Heart left ventricle (tissue), 13 donors: Measurements from ENCODE around the gene GPR148.

Experiments used
- POLR2A ChIP-seq, 2 donors: fragments of 450-650 bp; IDR thresholded peaks; one replicate each; pipeline ENCODE4 v1.6.1; 2017; ENCODE audit warnings: antibody characterized with exemption in 2 of 2, mild to moderate bottlenecking in 2 of 2, moderate library complexity in 2 of 2
- TF ChIP-seq, protein P1 (sequence below), 12 donors: fragments of 200-600 bp; sonication (generic) in 4 of 12; IDR thresholded peaks; one replicate each; pipeline versions ENCODE4 v1.5.0 to v1.8.0; 2018 to 2022; ENCODE audit warnings: antibody characterized with exemption in 12 of 12, mild to moderate bottlenecking in 5 of 12
- donor health status: ischemic (EF 13 %, LVEDD 7.1; RV severe dilation, severe dysfunction).
- donor health status: DM: no; HTN: yes; CAD: no.
- donor health status: DM: no; HTN: no; CAD: no.
- donor health status: ischemic (EF 25% LVEDD 6.9; RV normal size, moderate dysfunction).
- donor health status: ischemic (EF 25% LVEDD 5.7; RV mildly dilated, moderate dysfunction).
- donor health status: ischemic (EF 35%, LVEDD 5.7; RV mildly dilated, moderate dysfunction).
- donor health status: nonischemic (EF 11% LVEDD 7.7; RV severe dilation, severe dysfunction).
- donor health status: DM: yes; HTN: yes; CAD: no.
- donor health status: PGD.
- donor health status: ischemic (EF 29% LVEDD 5.4; RV normal size, mild dysfunction).
- donor health status: nonischemic (EF 23%, LVEDD 6.1; RV moderate dilation, normal function).

DNA sequence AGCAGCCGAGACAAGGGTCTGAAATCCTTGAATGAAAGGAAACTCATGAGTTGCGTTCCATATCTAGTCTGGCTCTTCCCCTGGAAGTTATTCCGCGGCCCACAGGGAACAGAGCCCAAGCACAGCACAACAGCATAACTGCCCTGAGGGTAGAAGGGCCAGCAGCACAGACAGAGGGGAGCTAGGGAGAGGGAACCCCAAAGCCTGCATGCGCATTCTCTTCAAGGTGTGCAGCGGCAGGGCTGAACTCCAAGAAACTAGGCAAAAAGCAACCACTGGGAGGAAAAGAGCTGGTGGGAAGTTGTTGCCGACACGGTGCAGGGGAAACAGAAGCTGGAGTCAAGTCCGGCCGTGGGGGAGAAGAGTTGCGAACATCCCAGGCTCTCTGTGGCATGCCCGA, 11.8 kb downstream of the GPR148 start:
- no peak for TF ChIP-seq POLR2A (IDR thresholded peaks at IDR 0.05)
- TF ChIP-seq, protein P1, sequence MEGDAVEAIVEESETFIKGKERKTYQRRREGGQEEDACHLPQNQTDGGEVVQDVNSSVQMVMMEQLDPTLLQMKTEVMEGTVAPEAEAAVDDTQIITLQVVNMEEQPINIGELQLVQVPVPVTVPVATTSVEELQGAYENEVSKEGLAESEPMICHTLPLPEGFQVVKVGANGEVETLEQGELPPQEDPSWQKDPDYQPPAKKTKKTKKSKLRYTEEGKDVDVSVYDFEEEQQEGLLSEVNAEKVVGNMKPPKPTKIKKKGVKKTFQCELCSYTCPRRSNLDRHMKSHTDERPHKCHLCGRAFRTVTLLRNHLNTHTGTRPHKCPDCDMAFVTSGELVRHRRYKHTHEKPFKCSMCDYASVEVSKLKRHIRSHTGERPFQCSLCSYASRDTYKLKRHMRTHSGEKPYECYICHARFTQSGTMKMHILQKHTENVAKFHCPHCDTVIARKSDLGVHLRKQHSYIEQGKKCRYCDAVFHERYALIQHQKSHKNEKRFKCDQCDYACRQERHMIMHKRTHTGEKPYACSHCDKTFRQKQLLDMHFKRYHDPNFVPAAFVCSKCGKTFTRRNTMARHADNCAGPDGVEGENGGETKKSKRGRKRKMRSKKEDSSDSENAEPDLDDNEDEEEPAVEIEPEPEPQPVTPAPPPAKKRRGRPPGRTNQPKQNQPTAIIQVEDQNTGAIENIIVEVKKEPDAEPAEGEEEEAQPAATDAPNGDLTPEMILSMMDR (IDR thresholded peaks at IDR 0.05) = no peak
